RPMI7951 (cell line): ENCODE measurements around the gene RNF39. TPM values are rescaled to one million over a fixed set of nuclear protein-coding genes. Genes with fewer than 3 reads are reported as not detected.

ENCODE experiments used
- total RNA-seq: library from RNA; depleted of rRNA; stranded (reverse); fragments of >200 nt; shearing (Covaris generic); gene quantifications from 2 replicates; pipeline ENCODE4 v1.2.3, GENCODE V29; 2014; rRNA removed

The RNF39 gene
- total RNA-seq, 1 experiment from 2014 or later = not detected

Other genes starting within 250 kb of the RNF39 start
- not detected in 2 replicates for gene HLA-G, start 247.9 kb downstream of the RNF39 start, total RNA-seq
- gene HLA-A, start 133.2 kb downstream of the RNF39 start, total RNA-seq = 1,042 and 1,246 TPM in 2 replicates
- 47.0 and 50.3 TPM in 2 replicates for gene POLR1H, start 14.5 kb downstream of the RNF39 start, total RNA-seq
- 65.1 and 65.7 TPM in 2 replicates for gene PPP1R11, start 8.6 kb downstream of the RNF39 start, total RNA-seq
- gene TRIM31, start 37.3 kb upstream of the RNF39 start, total RNA-seq = not detected in 2 replicates
- not detected in 2 replicates for gene TRIM40, start 60.4 kb upstream of the RNF39 start, total RNA-seq
- gene TRIM10, start 85.4 kb upstream of the RNF39 start, total RNA-seq = not detected in 2 replicates
- gene TRIM15, start 87.8 kb upstream of the RNF39 start, total RNA-seq = not detected in 2 replicates
- gene TRIM26, start 137.6 kb upstream of the RNF39 start, total RNA-seq = 32.3 and 36.4 TPM in 2 replicates